Breast epithelium (tissue), 4 donors: ENCODE data around the gene C16orf90. TPM values are rescaled to one million over a fixed set of nuclear protein-coding genes. Genes with fewer than 3 reads are reported as not detected.
A peak's percentile ranks its signal among the peaks of the same experiment; 100 is the strongest.

Experiments
- DNase-seq, 2 donors: peaks; one replicate each; pipeline ENCODE4 v3.0.0-alpha.2; 2019; ENCODE audit warnings: low spot score in 2 of 2
- H3K27ac ChIP-seq, 2 donors: fragments of 200-600 bp; sonication (generic) in 1 of 2; one replicate each; pipeline ENCODE4 v1.5.1; 2016 to 2019; ENCODE audit warnings: mild to moderate bottlenecking in 1 of 2
- H3K27me3 ChIP-seq, 2 donors: fragments of 200-600 bp; sonication (generic) in 1 of 2; one replicate each; pipeline versions ENCODE4 v1.5.1 to v1.6.0; 2017 to 2019; ENCODE audit warnings: control low read depth in 1 of 2, mild to moderate bottlenecking in 1 of 2
- H3K36me3 ChIP-seq: fragments of 200-600 bp; one replicate; pipeline ENCODE4 v1.5.1; 2019
- H3K4me1 ChIP-seq, 2 donors: fragments of 200-600 bp; sonication (generic); one replicate each; pipeline ENCODE4 v1.5.1; 2016 to 2019; ENCODE audit warnings: control low read depth in 1 of 2
- H3K4me3 ChIP-seq, 3 donors: fragments of 200-600 bp; sonication (generic); 1 replicate in 2 of 3; 2 replicates in 1 of 3; pipeline ENCODE4 v1.5.1; 2016 to 2019; ENCODE audit warnings: mild to moderate bottlenecking in 3 of 3, moderate library complexity in 2 of 3
- H3K9me3 ChIP-seq, 2 donors: fragments of 200-600 bp; sonication (generic) in 1 of 2; one replicate each; pipeline ENCODE4 v1.5.1; 2016 to 2019; ENCODE audit warnings: control low read depth in 1 of 2
- POLR2A ChIP-seq: fragments of 450-650 bp; IDR thresholded peaks from one replicate; pipeline ENCODE4 v1.6.1; 2016; ENCODE audit warnings: antibody characterized with exemption, mild to moderate bottlenecking, moderate library complexity
- POLR2AphosphoS5 ChIP-seq, 3 donors: sonication (generic); formaldehyde crosslinking; IDR thresholded peaks; one replicate each; pipeline ENCODE4 v1.6.1; 2017; ENCODE audit warnings: antibody characterized with exemption in 3 of 3
- intact Hi-C: fragments of 100-400 bp; cut with DNase I; formaldehyde crosslinking; loops from one replicate; pipeline ENCODE4 v1.15.1; 2023; ENCODE audit warnings: low total_unique reads
- total RNA-seq, 3 donors: library from RNA; depleted of rRNA; stranded (reverse); fragments of >200 nt; gene quantifications; one replicate each; pipeline ENCODE4 v1.1.0, GENCODE V29; 2016
- TF ChIP-seq, protein P1 (sequence below), 3 donors: fragments of 450-650 bp; IDR thresholded peaks; one replicate each; pipeline ENCODE4 v1.5.1; 2016 to 2017; ENCODE audit warnings: antibody characterized with exemption in 3 of 3, mild to moderate bottlenecking in 3 of 3, moderate library complexity in 3 of 3

The C16orf90 gene
- total RNA-seq, 3 donors from 2014 or later: not detected

- Histone ChIP-seq H3K27me3 (no peaks in the 10 kb centered on the region), H3K4me3 (no peak overlapping the region), H3K36me3 (peaks cover 5% of the 10 kb centered on the region), H3K27ac (no peak overlapping the region), H3K9me3 (no peaks in the 10 kb centered on the region), H3K4me1 (no peaks in the 10 kb centered on the region)
- intact Hi-C loops: no loop called here
- no peak for TF ChIP-seq POLR2AphosphoS5 (IDR thresholded peaks at IDR 0.05)
- TF ChIP-seq POLR2A: no peak
- TF ChIP-seq, protein P1, sequence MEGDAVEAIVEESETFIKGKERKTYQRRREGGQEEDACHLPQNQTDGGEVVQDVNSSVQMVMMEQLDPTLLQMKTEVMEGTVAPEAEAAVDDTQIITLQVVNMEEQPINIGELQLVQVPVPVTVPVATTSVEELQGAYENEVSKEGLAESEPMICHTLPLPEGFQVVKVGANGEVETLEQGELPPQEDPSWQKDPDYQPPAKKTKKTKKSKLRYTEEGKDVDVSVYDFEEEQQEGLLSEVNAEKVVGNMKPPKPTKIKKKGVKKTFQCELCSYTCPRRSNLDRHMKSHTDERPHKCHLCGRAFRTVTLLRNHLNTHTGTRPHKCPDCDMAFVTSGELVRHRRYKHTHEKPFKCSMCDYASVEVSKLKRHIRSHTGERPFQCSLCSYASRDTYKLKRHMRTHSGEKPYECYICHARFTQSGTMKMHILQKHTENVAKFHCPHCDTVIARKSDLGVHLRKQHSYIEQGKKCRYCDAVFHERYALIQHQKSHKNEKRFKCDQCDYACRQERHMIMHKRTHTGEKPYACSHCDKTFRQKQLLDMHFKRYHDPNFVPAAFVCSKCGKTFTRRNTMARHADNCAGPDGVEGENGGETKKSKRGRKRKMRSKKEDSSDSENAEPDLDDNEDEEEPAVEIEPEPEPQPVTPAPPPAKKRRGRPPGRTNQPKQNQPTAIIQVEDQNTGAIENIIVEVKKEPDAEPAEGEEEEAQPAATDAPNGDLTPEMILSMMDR (IDR thresholded peaks at IDR 0.05): no peak
- peak in 1 of 2 donors; percentile 30 for DNase-seq
Measured at GRCh38 chr16:3513892-3514583, 18.7 kb upstream of the C16orf90 start.

DNA sequence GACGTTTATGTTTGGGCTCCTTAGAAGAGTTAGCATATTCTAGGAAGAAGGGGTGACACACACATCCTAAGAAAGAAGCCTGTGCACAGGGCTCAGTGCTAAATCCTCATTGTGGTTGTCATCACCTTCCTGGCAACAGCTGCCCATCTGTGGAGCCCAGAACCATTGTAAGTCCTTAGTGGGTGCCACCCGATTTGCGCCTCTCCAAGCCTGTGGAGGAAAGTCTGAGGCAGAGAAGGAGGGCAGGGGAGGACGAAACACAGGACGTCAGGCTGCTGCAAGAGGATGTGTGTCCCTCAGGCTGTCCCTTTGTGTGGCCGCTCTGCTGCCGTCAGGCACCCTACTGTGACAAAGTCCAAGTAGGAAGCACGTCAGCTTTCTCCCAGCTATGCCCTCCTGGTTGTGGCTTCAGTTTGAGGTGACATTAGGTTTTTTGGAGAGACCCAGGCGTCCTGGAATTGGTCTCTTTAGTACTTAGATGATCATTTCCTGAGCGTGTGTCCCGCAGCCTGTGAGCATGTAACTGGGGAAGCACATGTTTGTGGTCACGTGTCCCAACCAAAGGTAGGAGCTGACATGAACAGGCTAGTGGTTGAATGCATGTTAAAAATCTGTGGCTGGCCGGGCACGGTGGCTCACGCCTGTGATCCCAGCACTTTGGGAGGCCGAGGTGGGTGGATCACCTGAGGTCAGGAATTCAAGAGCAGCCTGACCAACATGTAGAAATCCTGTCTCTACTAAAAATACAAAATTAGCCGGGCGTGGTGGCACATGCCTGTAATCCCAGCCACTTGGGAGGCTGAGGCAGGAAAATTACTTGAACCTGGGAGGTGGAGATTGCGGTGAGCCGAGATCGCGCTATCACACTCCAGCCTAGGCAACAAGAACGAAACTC, 16.2 kb upstream of the C16orf90 start:
- Histone ChIP-seq H3K36me3 (peaks cover 5% of the 10 kb centered on the region), H3K4me3 (no peak overlapping the region), H3K9me3 (no peaks in the 10 kb centered on the region), H3K4me1 (no peaks in the 10 kb centered on the region), H3K27ac (no peak overlapping the region), H3K27me3 (no peaks in the 10 kb centered on the region)
- peak in 1 of 2 donors; percentile 25 for DNase-seq
- no peak for TF ChIP-seq POLR2AphosphoS5 (IDR thresholded peaks at IDR 0.05)
- no peak for TF ChIP-seq POLR2A
- TF ChIP-seq, protein P1 (IDR thresholded peaks at IDR 0.05): no peak
- intact Hi-C loops: no loop called here

DNA sequence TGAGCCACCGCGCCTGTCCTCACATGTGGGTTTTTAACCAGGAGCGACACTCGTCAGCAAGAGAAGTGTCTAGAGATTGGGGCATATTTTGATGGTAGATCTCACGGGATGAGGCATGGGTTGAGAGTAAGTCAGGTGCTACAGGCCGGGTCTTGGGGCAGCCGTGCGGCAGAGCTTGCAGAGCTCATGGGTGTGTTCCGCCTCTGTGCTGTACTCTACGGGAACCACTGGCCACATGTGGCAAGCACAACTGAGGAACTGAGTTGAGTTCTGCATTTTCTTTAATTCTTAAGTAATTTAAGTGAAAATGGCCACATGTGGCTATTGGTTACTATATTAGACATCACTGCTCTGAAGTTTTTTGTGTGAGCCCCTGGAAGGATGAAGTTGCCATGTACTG, 15.1 kb upstream of the C16orf90 start:
- peak in 1 of 2 donors; percentile 47 for DNase-seq
- H3K4me1 ChIP-seq: no peaks in the 10 kb centered on the region
- H3K4me3 ChIP-seq: no peak overlapping the region
- intact Hi-C loops: no loop called here
- TF ChIP-seq, protein P1 (IDR thresholded peaks at IDR 0.05): no peak
- no peak for TF ChIP-seq POLR2AphosphoS5 (IDR thresholded peaks at IDR 0.05)
- no peak for TF ChIP-seq POLR2A
- no peaks in the 10 kb centered on the region for H3K27me3 ChIP-seq
- peaks cover 5% of the 10 kb centered on the region for H3K36me3 ChIP-seq
- no peaks in the 10 kb centered on the region for H3K9me3 ChIP-seq
- no peak overlapping the region for H3K27ac ChIP-seq

- no peaks in the 10 kb centered on the region for H3K27me3 ChIP-seq
- no peak overlapping the region for H3K4me3 ChIP-seq
- peaks cover 5% of the 10 kb centered on the region for H3K36me3 ChIP-seq
- H3K9me3 ChIP-seq: no peaks in the 10 kb centered on the region
- peak overlapping the region; percentile 29 for H3K27ac ChIP-seq
- DNase-seq: peak; percentile 67 to 84
- TF ChIP-seq POLR2A: no peak
- peak in 1 of 3 donors; percentile 15 for TF ChIP-seq POLR2AphosphoS5 (IDR thresholded peaks at IDR 0.05)
- intact Hi-C loops: no loop called here
- H3K4me1 ChIP-seq: no peaks in the 10 kb centered on the region
Measured at GRCh38 chr16:3509470-3509928, 14.2 kb upstream of the C16orf90 start.

GRCh38 chr16:3508736-3509135, 13.4 kb upstream of the C16orf90 start:
- Histone ChIP-seq H3K4me1 (no peaks in the 10 kb centered on the region), H3K9me3 (no peaks in the 10 kb centered on the region), H3K36me3 (peaks cover under 1% of the 10 kb centered on the region), H3K4me3 (no peak overlapping the region), H3K27me3 (no peaks in the 10 kb centered on the region), H3K27ac (peak overlapping the region in 1 of 2 donors; percentile 29)
- DNase-seq: peak in 1 of 2 donors; percentile 31
- intact Hi-C loops: no loop called here
- TF ChIP-seq, protein P1 (IDR thresholded peaks at IDR 0.05): no peak
- TF ChIP-seq POLR2AphosphoS5 (IDR thresholded peaks at IDR 0.05): no peak
- TF ChIP-seq POLR2A: no peak
